GM19468 (cell line): Measurements from ENCODE around the gene RNF13.
"Not testable (repeated sequence)": the region's sequence is repeated elsewhere in the genome, so short reads cannot be mapped to it uniquely, and the experiment has no call there.

Source experiments
- ATAC-seq: cut with Tn5 transposase; IDR thresholded peaks from one replicate; pipeline ENCODE4 v1.9.1; 2021; ENCODE audit warnings: mild to moderate bottlenecking, moderate library complexity, moderate number of reproducible peaks; ENCODE audit not compliant: unreplicated experiment; ENCODE audit errors: extremely low read depth

Gene RNF13

DNA sequence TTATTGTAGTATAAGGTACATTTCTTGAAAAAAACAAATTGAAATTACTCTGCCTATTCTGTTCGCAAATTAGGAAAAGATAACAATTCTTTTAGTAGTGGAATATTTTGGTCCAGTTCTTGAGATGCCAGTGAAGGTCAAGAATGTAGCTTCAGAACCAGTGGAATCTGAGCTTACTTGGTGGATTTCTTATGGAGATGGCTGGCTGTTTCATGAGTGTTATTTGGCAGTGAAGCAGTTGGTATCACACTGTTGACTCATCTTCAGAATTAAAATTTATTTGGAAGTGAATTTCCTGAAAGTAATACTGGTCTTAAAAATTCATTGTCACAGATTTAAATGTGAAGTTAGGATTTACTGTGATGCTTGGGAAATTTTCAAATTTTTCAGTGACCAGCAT lies 19.1 kb downstream of the RNF13 start:
- no peak for ATAC-seq

DNA sequence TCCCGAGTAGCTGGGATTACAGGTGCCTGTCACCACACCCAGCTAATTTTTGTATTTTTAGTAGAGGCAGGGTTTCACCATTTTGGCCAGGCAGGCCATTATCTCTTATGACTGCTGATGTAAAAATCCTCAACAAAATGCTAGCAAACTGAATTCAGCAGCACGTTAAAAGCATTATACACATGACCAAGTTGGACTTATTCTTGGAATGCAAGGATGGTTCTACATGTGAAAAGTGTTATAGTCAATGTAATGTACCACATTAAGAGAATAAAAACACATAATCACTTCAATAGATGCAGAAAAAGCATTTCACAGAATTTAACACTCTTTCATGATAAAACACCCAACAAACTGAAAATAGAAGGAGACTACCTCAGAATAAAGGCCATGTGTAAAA lies 20.2 kb downstream of the RNF13 start:
- ATAC-seq, result no peak

DNA sequence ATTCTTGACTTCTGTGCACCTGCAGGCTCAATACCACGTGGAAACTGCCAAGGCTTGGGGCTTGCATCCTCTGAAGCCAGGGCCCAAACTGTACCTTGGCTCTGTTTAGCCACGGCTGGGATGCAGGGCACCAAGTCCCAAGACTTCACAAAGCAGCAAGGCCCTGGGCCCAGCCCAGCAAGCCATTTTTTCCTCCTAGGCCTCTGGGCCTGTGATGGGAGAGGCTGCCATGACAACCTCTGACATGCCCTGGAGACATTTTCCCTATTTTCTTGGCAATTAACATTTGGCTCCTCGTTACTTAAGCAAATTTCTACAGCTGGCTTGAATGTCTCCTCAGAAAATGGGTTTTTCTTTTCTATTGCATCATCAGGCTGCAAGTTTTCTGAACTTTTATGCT lies 25.5 kb downstream of the RNF13 start:
- ATAC-seq, result not testable (repeated sequence)

DNA sequence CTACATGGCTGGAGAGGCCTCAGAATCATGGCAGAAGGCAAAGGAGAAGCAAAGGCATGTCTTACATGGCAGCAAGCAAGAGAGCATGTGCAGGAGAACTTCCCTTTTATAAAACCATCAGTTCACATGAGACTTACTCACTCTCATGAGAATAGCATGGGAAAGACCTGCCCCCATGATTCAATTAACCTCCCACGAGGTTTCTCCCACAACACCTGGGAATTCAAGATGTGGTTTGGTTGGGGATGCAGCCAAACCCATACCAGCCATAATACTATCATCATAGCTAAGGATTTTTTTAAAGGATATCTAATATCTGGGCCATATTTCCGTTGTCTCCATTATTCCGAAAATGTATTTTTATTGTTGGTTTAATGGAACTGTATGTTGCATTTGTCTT lies 26.5 kb downstream of the RNF13 start:
- not testable (repeated sequence) for ATAC-seq

DNA sequence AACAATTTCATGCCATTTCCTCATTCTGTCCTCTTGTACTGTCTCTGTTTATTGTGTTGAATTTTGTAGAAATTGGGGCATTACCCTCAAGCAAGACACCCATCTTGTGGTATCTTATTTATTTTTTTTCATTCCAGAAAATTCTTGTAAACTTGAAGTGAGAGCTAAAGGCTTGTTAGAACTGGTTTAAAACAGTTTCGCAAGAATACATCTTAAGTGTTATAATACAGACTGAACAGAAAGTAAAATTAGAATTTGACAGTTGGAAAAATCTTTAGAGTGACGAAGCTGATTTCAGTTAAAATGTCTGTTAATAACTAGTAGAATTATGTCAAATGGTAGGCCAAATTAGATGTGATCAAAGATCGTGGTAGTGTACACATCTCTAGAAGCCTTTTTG lies 26.9 kb downstream of the RNF13 start:
- ATAC-seq, result no peak

DNA sequence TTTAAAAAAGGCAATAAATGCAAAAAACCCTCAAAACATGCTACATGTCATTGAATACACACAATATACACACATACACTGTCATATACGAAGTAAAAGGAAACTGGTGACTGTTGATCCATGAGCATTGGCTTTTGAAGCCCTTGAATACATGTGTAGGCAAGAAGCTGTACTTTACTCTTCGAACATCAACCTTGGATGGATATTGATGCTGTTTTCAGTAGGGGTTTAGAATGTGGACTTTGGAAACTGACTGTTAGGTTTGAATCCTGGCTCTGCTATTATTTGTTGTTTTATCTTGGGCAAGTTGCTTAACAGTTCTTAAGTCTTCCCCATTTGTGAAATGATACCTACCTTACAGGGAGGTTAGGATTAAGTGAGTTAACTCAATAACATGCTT lies 30.5 kb downstream of the RNF13 start:
- no peak for ATAC-seq

DNA sequence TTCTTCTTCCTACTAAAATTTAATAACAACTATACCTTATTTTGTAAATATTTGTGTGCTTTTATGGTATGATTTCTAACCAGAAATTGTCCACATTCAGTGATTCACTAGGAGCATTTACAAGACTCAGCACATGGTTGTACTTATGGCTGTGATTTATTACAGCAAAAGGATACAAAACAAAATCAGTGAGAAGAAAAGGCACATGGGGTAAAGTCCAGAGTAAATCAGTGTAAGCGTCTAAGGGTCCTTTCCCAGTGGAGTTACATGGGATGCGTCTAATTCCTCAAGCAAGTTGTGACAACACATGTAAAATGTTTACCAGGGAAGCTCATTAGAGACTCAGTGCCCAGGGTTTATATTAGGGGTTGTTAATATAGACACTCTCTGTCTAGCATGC lies 31.1 kb downstream of the RNF13 start:
- ATAC-seq, result no peak

DNA sequence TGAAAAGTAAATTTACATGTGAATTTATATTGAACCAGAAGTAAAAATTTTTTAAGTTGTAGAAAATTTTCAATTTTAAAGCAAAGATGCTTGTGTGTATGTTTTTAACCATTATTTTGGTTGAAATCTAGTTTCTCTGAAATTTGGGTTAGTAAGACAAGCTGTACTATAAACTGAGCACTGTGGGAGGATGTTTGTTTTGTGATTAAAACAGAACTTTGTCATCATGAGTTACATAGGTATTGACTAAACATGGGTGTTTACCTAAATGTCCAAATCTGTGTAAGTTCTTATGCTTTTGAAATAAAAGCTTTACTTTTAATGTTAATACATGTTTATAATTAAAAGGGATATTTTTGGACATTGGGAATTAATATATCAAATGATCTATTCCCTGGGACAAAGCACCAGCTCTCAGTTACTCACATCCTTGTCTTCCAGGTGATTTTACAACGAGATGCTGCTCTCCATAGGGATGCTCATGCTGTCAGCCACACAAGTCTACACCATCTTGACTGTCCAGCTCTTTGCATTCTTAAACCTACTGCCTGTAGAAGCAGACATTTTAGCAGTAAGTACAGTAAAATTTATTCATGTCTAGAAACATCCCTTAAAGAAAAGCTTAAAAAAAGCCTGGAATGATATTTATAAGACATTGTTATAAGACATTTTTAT lies 32.7 kb downstream of the RNF13 start:
- no peak for ATAC-seq

DNA sequence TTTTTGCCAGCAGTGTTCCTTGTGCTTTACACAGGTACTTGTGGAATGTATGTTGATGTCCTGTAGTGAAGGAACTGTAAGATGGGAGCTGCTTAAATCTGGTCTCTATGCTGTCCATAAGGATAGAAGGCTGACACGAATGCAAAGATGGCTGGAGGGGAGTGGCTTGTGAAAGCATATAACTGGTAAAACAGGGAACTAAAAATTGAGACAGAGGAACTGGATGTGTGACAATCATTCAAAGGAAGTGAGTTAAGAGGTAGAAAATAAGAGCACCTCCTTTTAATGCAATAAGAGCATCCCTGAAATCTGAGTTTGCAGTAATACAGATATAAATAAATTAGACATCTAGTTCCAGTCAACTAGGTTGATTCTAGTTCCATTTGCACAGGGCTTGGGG lies 35.2 kb downstream of the RNF13 start:
- no peak for ATAC-seq

DNA sequence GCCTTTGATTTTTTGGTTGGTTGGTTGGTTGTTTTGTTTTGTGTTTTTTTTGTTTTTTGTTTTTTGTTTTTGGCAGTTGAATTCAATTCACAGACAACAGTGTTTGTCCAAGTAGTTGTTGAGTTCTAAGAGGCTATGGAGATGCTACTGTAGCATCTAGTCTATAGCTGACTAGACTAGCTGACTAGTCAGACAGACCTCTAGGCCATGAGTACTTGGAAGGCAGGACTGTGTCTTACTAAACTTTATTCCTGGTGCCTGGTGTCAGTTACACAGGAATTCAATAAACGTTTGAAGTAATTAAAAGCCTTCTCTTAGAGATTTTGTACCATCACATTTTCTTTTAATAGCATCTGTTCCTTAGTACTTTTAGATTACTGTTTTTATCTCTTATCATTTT lies 35.7 kb downstream of the RNF13 start:
- ATAC-seq, result no peak

DNA sequence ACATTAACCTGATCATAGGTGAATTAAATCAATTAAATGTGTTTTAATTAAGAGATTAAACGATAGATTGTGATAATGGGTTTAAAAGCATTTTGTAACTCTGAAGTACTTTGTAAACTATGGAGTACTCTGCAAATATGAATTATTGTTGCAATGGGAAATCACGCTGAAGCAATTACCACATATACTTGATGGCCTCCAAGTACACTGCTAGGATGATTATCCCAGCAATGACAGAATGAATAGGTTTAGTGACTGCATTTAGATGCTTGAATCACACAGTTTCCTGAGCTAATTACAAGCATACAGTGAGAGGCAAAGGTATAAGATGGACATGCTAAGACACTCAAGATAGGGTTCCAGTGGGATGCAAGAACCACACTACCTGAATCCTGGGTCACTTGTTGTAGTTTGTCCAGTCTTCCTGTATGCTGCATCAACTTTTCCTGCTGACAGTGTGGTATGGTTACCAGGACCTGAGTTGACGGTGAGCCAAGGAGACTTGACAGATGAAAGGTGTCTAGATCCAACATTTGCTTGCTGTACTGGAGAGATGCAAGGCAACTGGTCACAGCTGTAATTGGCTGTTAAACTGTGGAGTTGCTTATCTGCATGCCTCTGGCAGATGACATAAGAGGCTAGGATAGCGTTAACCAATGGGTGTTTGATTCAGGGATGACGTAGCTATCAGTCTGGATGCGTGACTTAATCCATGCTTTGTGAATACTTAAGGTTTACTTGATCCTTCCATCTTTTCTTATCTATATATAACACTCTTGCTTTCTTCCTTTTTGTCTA lies 38.0 kb downstream of the RNF13 start:
- no peak for ATAC-seq

DNA sequence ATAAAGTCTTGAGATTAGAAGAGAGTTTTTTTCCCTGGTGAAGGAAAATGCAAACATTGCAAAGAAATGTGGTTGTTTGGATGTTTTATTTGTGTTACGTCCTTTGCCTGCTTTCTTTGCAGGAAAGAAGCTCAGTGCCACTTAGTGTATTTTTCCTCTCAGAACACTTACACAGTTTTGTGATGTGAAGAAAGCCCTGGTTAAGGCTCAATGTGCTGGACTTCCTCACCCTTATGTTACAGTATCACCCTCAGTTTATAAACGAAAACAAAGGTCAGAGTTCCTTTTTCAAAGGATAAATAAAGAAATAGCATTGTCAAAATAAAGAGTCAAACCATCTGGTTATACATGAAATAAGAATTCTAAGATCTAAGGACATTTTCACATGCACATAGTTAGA lies 45.9 kb downstream of the RNF13 start:
- no peak for ATAC-seq

DNA sequence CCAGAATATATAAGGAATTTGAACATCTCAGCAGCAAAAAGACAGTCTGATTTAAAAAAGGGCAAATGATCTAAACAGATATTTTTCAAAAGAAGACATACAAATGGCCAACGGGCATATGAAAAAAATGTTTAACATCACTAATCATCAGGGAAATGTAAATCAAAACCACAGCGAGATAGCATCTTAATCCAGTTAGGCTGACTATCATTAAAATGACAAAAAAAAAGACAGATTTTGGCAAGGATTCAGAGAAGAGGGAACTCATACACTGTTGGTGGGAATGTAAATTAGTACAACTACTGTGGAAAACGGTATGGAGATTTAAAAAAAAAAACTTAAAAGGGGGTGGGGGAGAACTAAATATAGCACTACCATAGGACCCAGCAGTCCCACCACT lies 47.9 kb downstream of the RNF13 start:
- no peak for ATAC-seq

DNA sequence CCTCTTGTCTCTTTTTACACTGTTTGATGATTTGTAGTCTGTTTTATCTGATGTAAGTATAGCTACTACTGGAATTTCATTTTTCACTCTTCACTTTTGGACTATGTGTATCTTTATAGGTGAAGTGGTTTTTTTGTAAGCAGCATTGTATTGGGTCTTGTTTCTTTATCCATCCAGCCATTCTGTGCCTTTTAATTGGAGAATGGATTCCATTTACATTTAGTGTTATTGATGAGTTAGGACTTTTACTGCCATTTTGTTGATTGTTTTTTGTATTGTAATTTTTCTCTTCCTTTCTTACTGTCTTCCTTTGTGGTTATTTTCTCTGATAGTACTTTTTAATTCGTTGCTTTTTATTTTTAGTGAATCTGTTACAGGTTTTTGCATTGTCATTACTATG lies 54.5 kb downstream of the RNF13 start:
- no peak for ATAC-seq

DNA sequence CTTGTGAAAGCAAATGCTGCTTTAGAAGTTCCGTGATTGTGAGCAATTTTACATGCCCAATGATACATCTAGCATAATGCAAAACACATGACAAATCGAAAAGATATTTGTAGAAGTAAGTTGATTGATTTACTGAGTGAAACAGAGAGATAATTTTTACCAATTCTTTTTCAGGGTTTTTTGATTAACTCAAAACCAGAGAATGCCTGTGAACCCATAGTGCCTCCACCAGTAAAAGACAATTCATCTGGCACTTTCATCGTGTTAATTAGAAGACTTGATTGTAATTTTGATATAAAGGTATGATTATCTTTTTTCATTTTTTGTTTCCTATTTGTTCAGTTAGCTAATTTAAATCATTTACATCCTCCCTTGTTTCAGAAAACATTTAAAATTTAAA lies 58.8 kb downstream of the RNF13 start:
- no peak for ATAC-seq

DNA sequence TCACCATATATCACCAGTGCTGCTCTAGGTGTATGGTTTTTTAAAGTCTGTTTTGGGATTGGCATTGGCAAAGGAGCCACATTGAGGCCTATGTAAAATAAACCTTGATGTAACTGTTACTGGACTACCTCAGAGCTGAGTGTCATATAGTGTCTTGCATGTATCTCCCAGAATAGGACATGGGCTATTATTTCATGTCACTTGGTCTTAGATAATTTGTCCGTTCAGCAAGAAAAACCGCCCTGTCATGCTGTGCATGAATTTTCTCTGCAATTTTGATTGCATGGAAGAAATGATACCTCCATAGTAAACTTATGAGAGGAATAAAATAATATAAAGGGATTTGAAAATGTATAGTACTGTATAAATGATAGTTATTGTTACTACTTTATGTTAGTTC lies 59.6 kb downstream of the RNF13 start:
- no peak for ATAC-seq

DNA sequence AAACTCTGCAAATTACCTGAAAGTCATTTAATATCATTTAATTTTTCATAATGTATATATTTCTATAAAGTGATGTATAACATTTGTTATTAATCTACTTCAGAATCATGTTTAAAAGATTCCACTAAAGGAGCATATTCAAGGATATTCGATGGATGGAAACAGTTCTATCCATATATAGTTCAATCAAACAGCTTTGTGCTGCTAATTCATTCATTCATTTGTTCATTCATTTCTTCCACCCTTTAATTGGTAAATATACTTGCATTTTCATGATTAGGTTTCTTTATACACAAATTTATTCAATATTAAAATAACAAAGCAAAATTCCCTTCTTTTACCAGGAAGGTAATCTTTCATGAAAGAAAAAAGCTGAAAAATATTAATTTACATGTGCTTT lies 64.7 kb downstream of the RNF13 start:
- ATAC-seq, result no peak

DNA sequence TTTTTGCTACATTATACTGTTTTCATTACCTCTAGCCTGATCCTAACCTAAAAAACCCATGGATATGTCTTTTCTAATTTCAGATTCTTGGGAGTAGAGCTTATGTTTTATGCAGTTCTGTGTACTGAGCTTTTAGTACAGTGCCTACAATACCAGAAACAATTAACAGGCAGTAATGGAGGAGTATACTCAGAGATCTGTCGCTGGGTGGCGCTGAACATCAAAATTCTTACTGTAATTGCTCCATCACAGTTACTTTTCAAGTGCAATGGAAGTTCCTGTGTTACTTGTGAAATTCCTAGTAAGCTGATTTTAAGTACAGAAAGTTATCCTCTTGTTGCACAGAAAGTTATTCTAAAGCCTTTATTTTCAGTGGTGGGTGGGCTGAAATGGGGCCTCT lies 66.9 kb downstream of the RNF13 start:
- ATAC-seq, result no peak

DNA sequence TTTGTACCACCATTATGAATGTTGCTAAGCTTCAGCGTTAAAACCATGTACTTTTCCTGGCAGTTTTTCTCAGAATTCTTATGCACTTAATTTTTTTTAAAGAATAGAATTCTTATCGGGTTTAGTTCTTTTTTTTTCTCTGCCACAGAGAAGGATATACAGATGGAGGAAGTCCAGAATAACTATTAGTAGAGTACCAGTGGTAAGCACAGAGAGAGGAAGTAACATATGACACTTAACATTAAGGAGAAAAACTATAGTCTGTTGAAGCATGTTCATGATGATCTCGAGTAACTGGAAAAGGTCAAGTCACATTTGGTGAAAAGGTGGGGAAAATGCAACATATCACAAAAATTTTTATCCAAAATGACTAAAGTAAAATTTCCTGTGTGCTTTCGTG lies 68.9 kb downstream of the RNF13 start:
- no peak for ATAC-seq

DNA sequence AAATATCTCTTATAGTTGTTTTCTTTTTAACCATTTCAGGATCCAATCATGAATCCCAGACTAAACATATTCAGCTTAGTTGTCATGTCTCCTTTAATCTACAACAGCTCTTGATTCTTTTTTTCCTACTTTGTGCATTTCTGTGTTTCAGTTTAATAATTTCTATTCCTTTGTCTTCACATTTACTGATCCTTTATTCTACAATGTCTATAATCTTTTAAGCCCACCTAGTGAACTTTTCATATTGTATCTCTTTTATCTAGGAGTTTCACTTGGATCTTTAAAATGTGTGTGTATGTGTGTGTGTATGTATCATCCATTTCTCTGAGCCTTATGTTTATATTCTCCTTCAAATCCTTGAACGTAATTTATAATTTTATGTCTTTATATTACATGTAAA lies 70.1 kb downstream of the RNF13 start:
- ATAC-seq, result no peak

DNA sequence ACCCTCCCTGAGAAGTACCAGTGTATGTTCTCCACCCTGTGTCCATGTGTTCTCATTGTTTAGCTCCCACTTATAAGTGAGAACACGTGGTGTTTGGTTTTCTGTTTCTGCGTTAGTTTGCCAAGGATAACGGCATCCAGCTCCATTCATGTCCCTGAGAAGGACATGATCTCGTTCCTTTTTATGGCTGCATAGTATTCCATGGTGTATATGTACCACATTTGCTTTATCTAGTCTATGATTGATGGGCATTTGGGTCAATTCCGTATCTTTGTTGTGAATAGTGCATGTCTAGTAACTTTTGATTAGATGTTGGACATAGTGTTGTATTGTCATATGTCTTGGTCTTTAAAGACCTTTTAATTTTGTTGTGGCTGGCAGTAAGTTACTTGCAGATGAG lies 70.8 kb downstream of the RNF13 start:
- not testable (repeated sequence) for ATAC-seq

DNA sequence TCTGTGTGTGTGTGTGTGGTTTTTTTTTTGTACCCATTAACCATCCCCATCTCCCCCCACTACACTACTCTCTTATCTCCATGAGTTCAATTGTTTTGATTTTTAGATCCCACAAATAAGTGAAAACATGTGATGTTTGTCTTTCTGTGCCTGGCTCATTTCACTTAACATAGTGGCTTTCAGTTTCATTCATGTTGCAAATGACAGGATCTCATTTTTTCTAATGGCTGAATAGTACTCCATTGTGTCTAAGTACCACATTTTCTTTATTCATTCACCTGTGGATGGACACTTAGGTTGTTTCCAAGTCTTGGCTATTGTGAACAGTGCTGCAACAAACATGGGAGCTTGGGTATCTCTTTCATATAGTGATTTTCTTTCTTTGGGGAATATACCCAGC lies 71.8 kb downstream of the RNF13 start:
- not testable (repeated sequence) for ATAC-seq
